MM.1S (cell line): ENCODE measurements around the gene COG8.

ENCODE experiments used
- DNase-seq: peaks from one replicate; pipeline ENCODE4 v3.0.0-alpha.2; 2015
- H2AFZ ChIP-seq: fragments of 300-600 bp; sonication (generic); 2 replicates; pipeline ENCODE4 v1.6.0; 2016; ENCODE audit warnings: antibody characterized with exemption, low read length
- H3F3A ChIP-seq: fragments of 300-600 bp; sonication (generic); 2 replicates; pipeline ENCODE4 v1.6.1; 2016; ENCODE audit warnings: mild to moderate bottlenecking, antibody characterized with exemption, low read length, moderate library complexity, mixed read lengths; ENCODE audit not compliant: insufficient read depth
- H3K27ac ChIP-seq: fragments of 300-600 bp; sonication (generic); 2 replicates; pipeline ENCODE4 v1.5.1; 2016; ENCODE audit warnings: mild to moderate bottlenecking, low read length
- H3K27me3 ChIP-seq: fragments of 300-600 bp; sonication (generic); replicated peaks from 2 replicates; pipeline ENCODE4 v1.6.0; 2016; ENCODE audit warnings: low read length; ENCODE audit not compliant: insufficient read depth
- H3K36me3 ChIP-seq: fragments of 300-600 bp; sonication (generic); replicated peaks from 2 replicates; pipeline ENCODE4 v1.6.1; 2016; ENCODE audit warnings: mild to moderate bottlenecking, low read length, mixed read lengths; ENCODE audit not compliant: insufficient read depth
- H3K4me1 ChIP-seq: fragments of 300-600 bp; sonication (generic); 2 replicates; pipeline ENCODE4 v1.6.1; 2016; ENCODE audit warnings: low read length, mixed read lengths
- H3K4me2 ChIP-seq: fragments of 300-600 bp; sonication (generic); 2 replicates; pipeline ENCODE4 v1.6.0; 2016; ENCODE audit warnings: low read depth, low read length
- H3K4me3 ChIP-seq: fragments of 300-600 bp; sonication (generic); 2 replicates; pipeline ENCODE4 v1.5.1; 2016; ENCODE audit warnings: low read length, mixed read lengths
- H3K79me2 ChIP-seq: fragments of 300-600 bp; sonication (generic); 2 replicates; pipeline ENCODE4 v1.6.1; 2016; ENCODE audit warnings: mixed run types, low read length, mixed read lengths
- H3K9ac ChIP-seq: fragments of 300-600 bp; sonication (generic); 2 replicates; pipeline ENCODE4 v1.6.1; 2016; ENCODE audit warnings: low read length, mixed read lengths
- H3K9me2 ChIP-seq: fragments of 300-600 bp; sonication (generic); replicated peaks from 2 replicates; pipeline ENCODE4 v1.6.1; 2016; ENCODE audit warnings: mild to moderate bottlenecking, low read length, mixed read lengths; ENCODE audit not compliant: insufficient read depth
- H3K9me3 ChIP-seq: fragments of 300-600 bp; sonication (generic); replicated peaks from 2 replicates; pipeline ENCODE4 v1.6.1; 2016; ENCODE audit warnings: mild to moderate bottlenecking, low read length, mixed read lengths; ENCODE audit not compliant: insufficient read depth
- H4K20me1 ChIP-seq: fragments of 300-600 bp; sonication (generic); 2 replicates; pipeline ENCODE4 v1.6.1; 2016; ENCODE audit warnings: mild to moderate bottlenecking, low read length, moderate library complexity, mixed read lengths; ENCODE audit not compliant: insufficient read depth
- EZH2 ChIP-seq: fragments of 300-600 bp; sonication (generic); optimal IDR thresholded peaks from 2 replicates; pipeline ENCODE3; 2017; ENCODE audit warnings: low read depth, mild to moderate bottlenecking, antibody characterized with exemption, low read length, mixed read lengths
- EZH2phosphoT487 ChIP-seq: fragments of 300-600 bp; sonication (generic); IDR thresholded peaks from 2 replicates; pipeline ENCODE4 v1.6.1; 2018; ENCODE audit warnings: antibody characterized with exemption, low read length
- TF ChIP-seq, protein P1 (sequence below): fragments of 300-600 bp; sonication (generic); IDR thresholded peaks from 2 replicates; pipeline ENCODE4 v1.5.1; 2016; ENCODE audit warnings: antibody characterized with exemption, low read length, mixed read lengths

Gene COG8

DNA sequence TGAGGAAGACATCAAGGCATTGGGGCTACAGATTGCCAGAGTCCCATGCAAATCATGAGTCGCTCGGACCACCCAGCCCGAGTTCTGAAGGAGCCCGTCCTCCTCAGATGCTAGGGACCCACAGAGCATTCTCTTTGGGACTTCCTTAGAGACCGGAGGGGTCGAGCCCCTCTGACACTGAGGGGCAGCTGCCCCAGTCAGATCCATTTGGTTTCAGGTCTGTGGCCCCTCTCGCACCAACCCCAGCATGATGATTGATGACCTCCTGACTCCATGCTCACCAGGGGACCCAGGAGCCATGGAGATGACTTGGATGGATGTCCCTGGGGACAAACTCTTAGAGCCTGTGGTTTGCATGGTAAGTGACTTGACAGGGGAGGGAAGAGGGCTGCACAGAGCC lies 17.0 kb downstream of the COG8 start:
- H4K20me1 ChIP-seq, result no peaks in the 10 kb centered on the region; the same call in 1 of the 2 replicates
- H3K79me2 ChIP-seq, result peaks cover 68% of the 10 kb centered on the region
- H3K9me3 ChIP-seq, result no peaks in the 10 kb centered on the region
- H3K4me1 ChIP-seq, result 0 out of 2 replicates have a peak, but pooled peaks cover 2% of the 10 kb centered on the region
- TF ChIP-seq EZH2phosphoT487, result no peak
- TF ChIP-seq EZH2, result no peak
- TF ChIP-seq, protein P1, sequence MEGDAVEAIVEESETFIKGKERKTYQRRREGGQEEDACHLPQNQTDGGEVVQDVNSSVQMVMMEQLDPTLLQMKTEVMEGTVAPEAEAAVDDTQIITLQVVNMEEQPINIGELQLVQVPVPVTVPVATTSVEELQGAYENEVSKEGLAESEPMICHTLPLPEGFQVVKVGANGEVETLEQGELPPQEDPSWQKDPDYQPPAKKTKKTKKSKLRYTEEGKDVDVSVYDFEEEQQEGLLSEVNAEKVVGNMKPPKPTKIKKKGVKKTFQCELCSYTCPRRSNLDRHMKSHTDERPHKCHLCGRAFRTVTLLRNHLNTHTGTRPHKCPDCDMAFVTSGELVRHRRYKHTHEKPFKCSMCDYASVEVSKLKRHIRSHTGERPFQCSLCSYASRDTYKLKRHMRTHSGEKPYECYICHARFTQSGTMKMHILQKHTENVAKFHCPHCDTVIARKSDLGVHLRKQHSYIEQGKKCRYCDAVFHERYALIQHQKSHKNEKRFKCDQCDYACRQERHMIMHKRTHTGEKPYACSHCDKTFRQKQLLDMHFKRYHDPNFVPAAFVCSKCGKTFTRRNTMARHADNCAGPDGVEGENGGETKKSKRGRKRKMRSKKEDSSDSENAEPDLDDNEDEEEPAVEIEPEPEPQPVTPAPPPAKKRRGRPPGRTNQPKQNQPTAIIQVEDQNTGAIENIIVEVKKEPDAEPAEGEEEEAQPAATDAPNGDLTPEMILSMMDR, result no peak
- DNase-seq, result no peak
- H3F3A ChIP-seq, result peaks cover 6% of the 10 kb centered on the region; the same call in 1 of the 2 replicates
- H3K36me3 ChIP-seq, result peaks cover 30% of the 10 kb centered on the region
- no peaks in the 10 kb centered on the region for H3K9me2 ChIP-seq
- H3K4me2 ChIP-seq, result no peak overlapping the region
- H2AFZ ChIP-seq, result no peak overlapping the region
- H3K27ac ChIP-seq, result no peak overlapping the region
- no peak overlapping the region for H3K9ac ChIP-seq
- H3K27me3 ChIP-seq, result no peaks in the 10 kb centered on the region
- H3K4me3 ChIP-seq, result no peak overlapping the region

DNA sequence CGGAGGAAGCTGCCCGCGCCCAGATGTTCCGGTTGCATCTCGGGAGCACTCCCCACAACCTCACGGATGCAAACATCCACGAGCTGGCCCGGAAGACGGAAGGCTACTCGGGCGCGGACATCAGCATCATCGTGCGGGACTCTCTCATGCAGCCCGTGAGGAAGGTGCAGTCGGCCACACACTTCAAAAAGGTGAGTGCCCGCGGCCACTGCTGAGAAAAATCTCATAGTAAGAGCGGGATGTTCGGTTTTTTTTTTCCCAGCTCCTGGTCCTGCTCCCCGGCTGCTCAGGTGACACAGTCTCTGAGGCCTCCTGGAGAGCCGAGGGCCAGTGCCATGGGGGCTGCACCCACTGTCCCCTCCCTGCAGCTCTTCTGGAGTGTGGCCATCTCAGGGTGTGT lies 18.3 kb downstream of the COG8 start:
- Histone ChIP-seq H3K36me3 (peaks cover 33% of the 10 kb centered on the region), H3F3A (no peaks in the 10 kb centered on the region; the same call in 1 of the 2 replicates), H4K20me1 (no peaks in the 10 kb centered on the region; the same call in 1 of the 2 replicates), H2AFZ (no peak overlapping the region), H3K79me2 (peaks cover 66% of the 10 kb centered on the region), H3K9me3 (no peaks in the 10 kb centered on the region), H3K4me3 (no peak overlapping the region), H3K9me2 (no peaks in the 10 kb centered on the region), H3K9ac (no peak overlapping the region), H3K27me3 (no peaks in the 10 kb centered on the region), H3K4me2 (no peak overlapping the region), H3K4me1 (no peaks in the 10 kb centered on the region), H3K27ac (no peak overlapping the region)
- DNase-seq, result no peak
- TF ChIP-seq EZH2, result no peak
- TF ChIP-seq, protein P1, result no peak
- TF ChIP-seq EZH2phosphoT487, result no peak

DNA sequence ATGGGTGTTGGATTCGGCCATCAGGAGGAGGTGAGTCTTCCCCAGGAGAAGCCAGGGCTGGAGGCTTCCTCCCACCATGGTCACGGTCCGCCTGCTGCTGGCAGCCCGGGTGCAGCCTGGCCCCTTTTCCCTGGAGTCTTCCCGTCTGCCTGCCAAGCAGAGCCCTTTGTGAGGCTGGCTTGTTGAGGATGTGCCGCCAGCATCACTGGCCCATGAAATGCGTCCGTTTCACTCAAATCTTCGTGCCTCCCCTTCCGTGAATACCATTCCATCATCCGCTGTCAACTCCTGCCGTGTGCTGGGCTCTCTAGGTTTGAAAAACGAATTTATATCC lies 18.7 kb downstream of the COG8 start:
- Histone ChIP-seq H3K9me2 (no peaks in the 10 kb centered on the region), H3K9me3 (no peaks in the 10 kb centered on the region), H2AFZ (no peak overlapping the region), H3K4me3 (no peak overlapping the region), H4K20me1 (no peaks in the 10 kb centered on the region; the same call in 1 of the 2 replicates), H3K36me3 (peaks cover 30% of the 10 kb centered on the region), H3K4me1 (no peaks in the 10 kb centered on the region), H3K4me2 (no peak overlapping the region), H3K27ac (no peak overlapping the region), H3K9ac (no peak overlapping the region), H3K27me3 (no peaks in the 10 kb centered on the region), H3F3A (no peaks in the 10 kb centered on the region; the same call in 1 of the 2 replicates), H3K79me2 (peaks cover 66% of the 10 kb centered on the region)
- DNase-seq, result no peak
- TF ChIP-seq EZH2 (no peak), EZH2phosphoT487 (no peak)
- TF ChIP-seq, protein P1, result no peak
